ENCODE measurements around the gene ENTHD1. TPM values are rescaled to one million over a fixed set of nuclear protein-coding genes. Genes with fewer than 3 reads are reported as not detected.

The ENTHD1 gene
- total RNA-seq, 4 donors from 2014 or later: not detected

- intact Hi-C loops (cut with DNase I): no loop called here
- no peaks in the 10 kb centered on the region for H3K9me3 ChIP-seq
- H3K27me3 ChIP-seq: peaks cover 0 to 31% (median 0%) of the 10 kb centered on the region in 4 donors
- no peak for TF ChIP-seq POLR2A (IDR thresholded peaks at IDR 0.05)
- TF ChIP-seq, protein P1, sequence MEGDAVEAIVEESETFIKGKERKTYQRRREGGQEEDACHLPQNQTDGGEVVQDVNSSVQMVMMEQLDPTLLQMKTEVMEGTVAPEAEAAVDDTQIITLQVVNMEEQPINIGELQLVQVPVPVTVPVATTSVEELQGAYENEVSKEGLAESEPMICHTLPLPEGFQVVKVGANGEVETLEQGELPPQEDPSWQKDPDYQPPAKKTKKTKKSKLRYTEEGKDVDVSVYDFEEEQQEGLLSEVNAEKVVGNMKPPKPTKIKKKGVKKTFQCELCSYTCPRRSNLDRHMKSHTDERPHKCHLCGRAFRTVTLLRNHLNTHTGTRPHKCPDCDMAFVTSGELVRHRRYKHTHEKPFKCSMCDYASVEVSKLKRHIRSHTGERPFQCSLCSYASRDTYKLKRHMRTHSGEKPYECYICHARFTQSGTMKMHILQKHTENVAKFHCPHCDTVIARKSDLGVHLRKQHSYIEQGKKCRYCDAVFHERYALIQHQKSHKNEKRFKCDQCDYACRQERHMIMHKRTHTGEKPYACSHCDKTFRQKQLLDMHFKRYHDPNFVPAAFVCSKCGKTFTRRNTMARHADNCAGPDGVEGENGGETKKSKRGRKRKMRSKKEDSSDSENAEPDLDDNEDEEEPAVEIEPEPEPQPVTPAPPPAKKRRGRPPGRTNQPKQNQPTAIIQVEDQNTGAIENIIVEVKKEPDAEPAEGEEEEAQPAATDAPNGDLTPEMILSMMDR (IDR thresholded peaks at IDR 0.05): no peak
- WGBS, 2 donors: 84 to 95% methylated on average over 14 to 16 of the region's 25 CpGs
- peaks cover 0 to 18% (median 4%) of the 10 kb centered on the region in 3 donors for H3K4me1 ChIP-seq
- no peak for DNase-seq
- H3K27ac ChIP-seq: no peak overlapping the region
- no peak overlapping the region for H3K4me3 ChIP-seq
- no peaks in the 10 kb centered on the region for H3K36me3 ChIP-seq
Observed at GRCh38 chr22:39715778-39716495, 177.6 kb downstream of the ENTHD1 start.

DNA sequence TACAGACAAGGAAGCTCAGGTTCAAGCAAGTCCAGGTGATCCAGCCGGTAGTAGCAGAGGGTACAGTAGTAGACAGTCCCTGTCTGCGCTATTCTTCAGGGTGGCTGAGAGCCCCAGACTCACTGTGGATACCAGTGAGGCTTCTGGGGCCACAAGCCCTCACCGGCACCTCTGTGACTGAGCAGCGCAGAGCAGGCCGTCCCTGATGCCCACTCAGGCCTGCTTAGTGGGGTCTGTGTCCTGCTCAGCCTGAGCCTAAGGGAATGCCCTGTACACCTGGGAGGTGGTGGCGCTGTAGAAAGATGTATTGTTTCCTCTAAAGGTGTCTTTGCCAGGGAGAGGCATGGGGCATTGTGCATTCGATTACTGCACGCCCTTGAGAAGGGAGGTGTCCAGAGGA lies 179.2 kb downstream of the ENTHD1 start:
- intact Hi-C loops (cut with DNase I): no loop called here
- 80 to 88% methylated on average over 3 to 4 of the region's 8 CpGs for WGBS, 2 donors
- DNase-seq: no peak

GRCh38 chr22:39713799-39714290 lies 179.7 kb downstream of the ENTHD1 start:
- Histone ChIP-seq H3K27ac (no peak overlapping the region), H3K4me1 (peaks cover 0 to 11% (median 4%) of the 10 kb centered on the region in 3 donors), H3K4me3 (no peak overlapping the region), H3K36me3 (no peaks in the 10 kb centered on the region), H3K9me3 (no peaks in the 10 kb centered on the region), H3K27me3 (peaks cover 0 to 43% (median 0%) of the 10 kb centered on the region in 4 donors)
- intact Hi-C loops (cut with DNase I): no loop called here
- TF ChIP-seq, protein P1 (IDR thresholded peaks at IDR 0.05): no peak
- no peak for TF ChIP-seq POLR2A (IDR thresholded peaks at IDR 0.05)
- DNase-seq: no peak
- 84 to 87% methylated on average over 7 to 8 of the region's 10 CpGs for WGBS, 2 donors

More for the DNA sequence above, 179.2 kb downstream of the ENTHD1 start:
- Histone ChIP-seq H3K36me3 (no peaks in the 10 kb centered on the region), H3K27me3 (peaks cover 0 to 39% (median 0%) of the 10 kb centered on the region in 4 donors), H3K4me1 (peaks cover 0 to 15% (median 4%) of the 10 kb centered on the region in 3 donors), H3K9me3 (no peaks in the 10 kb centered on the region), H3K4me3 (no peak overlapping the region), H3K27ac (no peak overlapping the region)
- no peak for TF ChIP-seq POLR2A (IDR thresholded peaks at IDR 0.05)
- TF ChIP-seq, protein P1 (IDR thresholded peaks at IDR 0.05): no peak

DNA sequence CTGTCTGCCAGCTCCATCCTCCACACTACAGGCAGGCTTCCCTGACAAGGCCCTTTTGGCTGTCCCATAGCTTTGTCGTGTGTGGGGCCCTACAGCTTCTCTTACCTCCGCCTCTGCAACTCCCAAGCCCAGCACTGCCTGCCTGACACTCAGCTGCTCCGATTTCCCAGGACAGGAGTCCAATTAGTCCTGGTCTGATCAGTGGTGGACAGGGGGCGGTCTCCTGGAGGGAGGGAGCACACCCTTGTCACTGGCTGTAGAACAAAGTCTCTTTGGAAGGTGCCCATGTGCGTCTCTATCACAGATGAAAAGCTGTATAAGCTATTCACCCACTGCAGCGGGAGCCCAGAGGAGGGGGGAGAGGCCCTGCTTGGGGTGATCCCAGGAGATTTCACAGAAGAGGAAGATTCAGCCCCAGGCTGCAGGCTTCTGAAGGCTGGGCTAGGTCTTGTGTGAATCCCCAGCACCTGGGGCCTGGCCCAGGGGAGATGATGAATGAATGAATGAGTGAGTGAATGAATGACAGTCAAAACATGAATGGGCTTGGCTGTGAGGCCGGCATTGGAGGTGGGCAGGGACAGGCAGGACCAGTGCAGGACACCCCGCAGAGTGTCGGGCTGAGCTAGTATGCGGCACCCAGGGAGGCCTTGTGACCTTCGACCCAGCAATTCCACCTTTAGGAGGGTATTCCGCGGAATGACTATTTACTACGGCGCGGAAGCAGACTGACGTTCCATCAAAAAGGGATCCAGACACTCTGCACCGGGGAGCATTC lies 180.6 kb downstream of the ENTHD1 start:
- intact Hi-C loops (cut with DNase I): no loop called here
- peaks cover 0 to 50% (median 0%) of the 10 kb centered on the region in 4 donors for H3K27me3 ChIP-seq

More for the DNA sequence above, 180.6 kb downstream of the ENTHD1 start:
- H3K4me3 ChIP-seq: no peak overlapping the region
- WGBS, 2 donors: 81 to 82% methylated on average over 6 to 16 of the region's 18 CpGs
- TF ChIP-seq, protein P1 (IDR thresholded peaks at IDR 0.05): no peak
- TF ChIP-seq POLR2A (IDR thresholded peaks at IDR 0.05): no peak
- H3K9me3 ChIP-seq: no peaks in the 10 kb centered on the region
- H3K36me3 ChIP-seq: no peaks in the 10 kb centered on the region
- no peak overlapping the region for H3K27ac ChIP-seq
- H3K4me1 ChIP-seq: peaks cover 0 to 2% (median 0%) of the 10 kb centered on the region in 3 donors
- DNase-seq: no peak
